Heart left ventricle (tissue), 16 donors: ENCODE results near the gene PELO. TPM values are rescaled to one million over a fixed set of nuclear protein-coding genes. Genes with fewer than 3 reads are reported as not detected.

Experiments
- ATAC-seq, 4 donors: fragments of 200-7000 bp; cut with Tn5 transposase; one replicate each; pipeline ENCODE4 v1.9.1; 2020 to 2022; ENCODE audit warnings: moderate library complexity in 4 of 4, mild to moderate bottlenecking in 3 of 4, moderate number of reproducible peaks in 1 of 4
- DNase-seq, 5 donors: peaks; one replicate each; pipeline ENCODE4 v3.0.0-alpha.2; 2020
- H3K27ac ChIP-seq, 12 donors: fragments of 200-600 bp; sonication (generic) in 4 of 12; one replicate each; pipeline versions ENCODE4 v1.5.0 to v1.8.0; 2016 to 2022; ENCODE audit warnings: mild to moderate bottlenecking in 2 of 12
- H3K27me3 ChIP-seq, 9 donors: fragments of 200-600 bp; sonication (generic) in 2 of 9; one replicate each; pipeline versions ENCODE4 v1.5.1 to v1.8.0; 2016 to 2022; ENCODE audit warnings: mild to moderate bottlenecking in 3 of 9
- H3K36me3 ChIP-seq, 9 donors: fragments of 200-600 bp; sonication (generic) in 2 of 9; one replicate each; pipeline versions ENCODE4 v1.5.0 to v1.8.0; 2018 to 2022; ENCODE audit warnings: mild to moderate bottlenecking in 2 of 9
- H3K4me1 ChIP-seq, 12 donors: fragments of 200-600 bp; sonication (generic) in 4 of 12; one replicate each; pipeline versions ENCODE4 v1.5.0 to v1.8.0; 2016 to 2022; ENCODE audit warnings: mild to moderate bottlenecking in 3 of 12
- H3K4me3 ChIP-seq, 12 donors: fragments of 200-600 bp; sonication (generic) in 4 of 12; one replicate each; pipeline versions ENCODE4 v1.5.0 to v1.8.0; 2017 to 2022; ENCODE audit warnings: mild to moderate bottlenecking in 9 of 12, moderate library complexity in 4 of 12
- H3K9me3 ChIP-seq, 12 donors: fragments of 200-600 bp; sonication (generic) in 4 of 12; one replicate each; pipeline versions ENCODE4 v1.5.0 to v1.8.0; 2016 to 2022; ENCODE audit warnings: mild to moderate bottlenecking in 1 of 12
- POLR2A ChIP-seq, 2 donors: fragments of 450-650 bp; IDR thresholded peaks; one replicate each; pipeline ENCODE4 v1.6.1; 2017; ENCODE audit warnings: antibody characterized with exemption in 2 of 2, mild to moderate bottlenecking in 2 of 2, moderate library complexity in 2 of 2
- WGBS, 4 donors: extraction: QIAGEN DNeasy Blood & Tissue Kit in 2 of 4; methylation state at CpG; one replicate each; pipeline versions ENCODE4 v1.1.5 to v1.1.7; 2013 to 2018; 5-methylcytosine and 5-hydroxymethylcytosine counted together
- intact Hi-C, 10 donors: fragments of 100-400 bp; cut with DNase I; formaldehyde crosslinking; loops; one replicate each; pipeline versions ENCODE4 v1.11.1 to v1.14.2; 2022
- polyA plus RNA-seq, 2 donors: library from polyadenylated mRNA; stranded (reverse); fragments of 200-250 nt; gene quantifications; one replicate each; pipeline ENCODE4 v1.2.3, GENCODE V29; 2013
- total RNA-seq, 9 donors: library from RNA; depleted of rRNA in 2 of 9; stranded (reverse); fragments of >200 nt in 2 of 9; fragmentation: NEBNext Ultra II Directional in 3 of 9; extraction: Animal tissue kit (Norgen Biotek cat#: 25700) in 3 of 9; gene quantifications; one replicate each; pipeline versions ENCODE4 v1.1.0 to v1.2.4, GENCODE V29; 2016 to 2023
- TF ChIP-seq, protein P1 (sequence below), 12 donors: fragments of 200-600 bp; sonication (generic) in 4 of 12; IDR thresholded peaks; one replicate each; pipeline versions ENCODE4 v1.5.0 to v1.8.0; 2018 to 2022; ENCODE audit warnings: antibody characterized with exemption in 12 of 12, mild to moderate bottlenecking in 5 of 12
- donor health status: ischemic (EF 13 %, LVEDD 7.1; RV severe dilation, severe dysfunction).
- donor health status: healthy with polysubstance abuse.
- donor health status: DM: no; HTN: yes; CAD: no.
- donor health status: DM: no; HTN: no; CAD: no.
- donor health status: ischemic (EF 25% LVEDD 6.9; RV normal size, moderate dysfunction).
- donor health status: ischemic (EF 25% LVEDD 5.7; RV mildly dilated, moderate dysfunction).
- donor health status: healthy.
- donor health status: DM: yes; HTN: yes; CAD: no.
- donor health status: ischemic (EF 35%, LVEDD 5.7; RV mildly dilated, moderate dysfunction).
- donor health status: nonischemic (EF 11% LVEDD 7.7; RV severe dilation, severe dysfunction).
- donor health status: DM: yes; HTN: yes; CAD: no.
- donor health status: PGD.
- donor health status: ischemic (EF 29% LVEDD 5.4; RV normal size, mild dysfunction).
- donor health status: nonischemic (EF 23%, LVEDD 6.1; RV moderate dilation, normal function).

PELO gene
- total and polyA plus RNA-seq, 11 donors, result 4.3 to 28.4 (median 16.8) TPM

DNA sequence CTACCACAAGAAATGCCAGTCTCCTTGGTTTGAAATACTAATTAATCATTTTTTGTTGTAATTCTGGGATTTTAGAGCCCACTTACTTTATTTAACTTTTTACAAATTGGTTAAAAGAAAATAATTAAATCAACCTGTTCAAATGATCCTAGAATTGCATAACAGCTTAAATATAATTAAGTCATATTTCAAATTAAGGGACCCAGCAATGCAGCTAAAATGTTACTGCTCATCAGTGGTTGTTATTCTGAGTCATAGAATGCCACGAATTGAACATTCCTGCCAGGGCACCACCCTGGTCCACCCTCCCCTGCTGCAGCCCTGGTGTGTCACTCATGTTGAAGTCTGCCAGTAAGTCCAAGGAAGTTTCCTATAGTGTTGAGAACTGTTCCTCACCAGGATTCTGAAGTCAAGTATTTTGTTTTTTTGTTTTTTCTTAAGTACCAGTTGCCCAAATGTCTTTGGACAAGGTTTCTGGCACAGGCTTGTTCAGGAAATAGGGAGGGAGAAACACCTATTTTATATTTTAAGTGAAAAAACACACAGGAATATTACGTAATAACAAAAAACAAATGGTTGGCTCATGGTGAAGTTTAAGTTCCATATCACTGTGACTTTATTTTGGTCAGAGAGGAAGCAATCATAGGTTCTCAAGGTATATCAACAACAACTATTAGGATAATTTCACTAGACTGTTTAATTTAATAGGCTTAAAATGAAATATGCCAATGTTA lies 4.3 kb upstream of the PELO start:
- H3K4me3 ChIP-seq, result no peak overlapping the region
- intact Hi-C loops, result loop anchor here in 2 of 10 donors (10.0 kb wide), 3 partner anchors 61 to 311 kb away; no protein-coding TSS in a partner anchor
- H3K27ac ChIP-seq, result peak overlapping the region in 11 of 12 donors; percentile 9 to 73 (median 44)

DNA sequence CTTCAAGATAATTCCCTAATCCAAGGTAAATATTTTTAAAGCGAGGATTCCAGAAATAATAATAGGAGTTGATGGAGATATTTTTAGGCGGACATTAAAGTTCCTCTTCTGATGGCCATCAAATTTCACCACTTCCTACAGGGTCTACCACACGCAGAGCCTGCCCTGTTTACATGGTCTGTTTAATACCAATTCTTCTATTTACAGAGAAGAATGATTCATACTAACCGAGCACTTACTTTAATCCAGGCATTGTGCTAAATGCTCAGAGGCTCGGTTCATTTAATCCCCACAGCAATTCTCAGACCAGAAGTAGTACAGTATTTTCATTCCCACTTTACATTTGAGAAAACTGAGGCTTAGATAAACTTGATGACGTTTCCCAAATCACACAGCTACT lies 3.0 kb upstream of the PELO start:
- ATAC-seq (no peak), DNase-seq (no peak)
- Histone ChIP-seq H3K36me3 (no peaks in the 10 kb centered on the region), H3K9me3 (no peaks in the 10 kb centered on the region), H3K27ac (peak overlapping the region in 6 of 12 donors; percentile 9 to 73 (median 32)), H3K27me3 (no peaks in the 10 kb centered on the region), H3K4me3 (no peak overlapping the region), H3K4me1 (peaks cover 0 to 37% (median 12%) of the 10 kb centered on the region in 12 donors)
- 67 to 86% (median 70%) methylated on average over 6 of the region's 6 CpGs for WGBS, 4 donors
- intact Hi-C loops, result loop anchor here (5.0 to 10.0 kb wide), 5 partner anchors 60 to 310 kb away; no protein-coding TSS in a partner anchor
- TF ChIP-seq, protein P1, sequence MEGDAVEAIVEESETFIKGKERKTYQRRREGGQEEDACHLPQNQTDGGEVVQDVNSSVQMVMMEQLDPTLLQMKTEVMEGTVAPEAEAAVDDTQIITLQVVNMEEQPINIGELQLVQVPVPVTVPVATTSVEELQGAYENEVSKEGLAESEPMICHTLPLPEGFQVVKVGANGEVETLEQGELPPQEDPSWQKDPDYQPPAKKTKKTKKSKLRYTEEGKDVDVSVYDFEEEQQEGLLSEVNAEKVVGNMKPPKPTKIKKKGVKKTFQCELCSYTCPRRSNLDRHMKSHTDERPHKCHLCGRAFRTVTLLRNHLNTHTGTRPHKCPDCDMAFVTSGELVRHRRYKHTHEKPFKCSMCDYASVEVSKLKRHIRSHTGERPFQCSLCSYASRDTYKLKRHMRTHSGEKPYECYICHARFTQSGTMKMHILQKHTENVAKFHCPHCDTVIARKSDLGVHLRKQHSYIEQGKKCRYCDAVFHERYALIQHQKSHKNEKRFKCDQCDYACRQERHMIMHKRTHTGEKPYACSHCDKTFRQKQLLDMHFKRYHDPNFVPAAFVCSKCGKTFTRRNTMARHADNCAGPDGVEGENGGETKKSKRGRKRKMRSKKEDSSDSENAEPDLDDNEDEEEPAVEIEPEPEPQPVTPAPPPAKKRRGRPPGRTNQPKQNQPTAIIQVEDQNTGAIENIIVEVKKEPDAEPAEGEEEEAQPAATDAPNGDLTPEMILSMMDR (IDR thresholded peaks at IDR 0.05), result no peak
- TF ChIP-seq POLR2A (IDR thresholded peaks at IDR 0.05), result no peak

More for the DNA sequence above, 4.3 kb upstream of the PELO start:
- no peaks in the 10 kb centered on the region for H3K27me3 ChIP-seq
- peak in 2 of 5 donors; percentile 16 to 67 for DNase-seq
- WGBS, 4 donors, result 47 to 63% (median 57%) methylated on average over 2 of the region's 2 CpGs
- peaks cover 0 to 29% (median 12%) of the 10 kb centered on the region in 12 donors for H3K4me1 ChIP-seq
- H3K9me3 ChIP-seq, result no peaks in the 10 kb centered on the region
- ATAC-seq, result peak in 3 of 4 donors; percentile 32 to 48 (median 40)
- TF ChIP-seq, protein P1 (IDR thresholded peaks at IDR 0.05), result no peak
- no peak for TF ChIP-seq POLR2A (IDR thresholded peaks at IDR 0.05)
- no peaks in the 10 kb centered on the region for H3K36me3 ChIP-seq

DNA sequence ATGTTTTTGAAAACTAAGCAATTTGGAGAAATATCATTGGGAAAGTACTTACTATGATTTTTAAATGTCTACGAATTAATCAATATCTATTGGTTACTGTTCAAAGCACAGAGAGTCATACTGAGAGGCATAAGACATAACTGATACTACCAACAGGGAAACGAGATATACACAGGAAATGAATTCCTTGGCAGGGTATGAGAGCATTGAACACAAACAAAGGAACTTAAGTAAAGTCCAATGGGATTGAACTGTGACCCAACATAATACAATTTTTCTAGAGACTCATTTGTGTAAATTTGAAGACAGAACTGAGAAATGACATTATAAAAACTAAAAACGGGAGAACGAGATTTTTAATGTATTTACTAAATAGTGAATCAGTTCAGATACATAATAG lies 1.3 kb upstream of the PELO start:
- WGBS, 4 donors, result 43 to 56% (median 49%) methylated on average over 4 of the region's 4 CpGs
- peak overlapping the region; percentile 3 to 96 (median 89) for H3K27ac ChIP-seq
- H3K4me1 ChIP-seq, result peaks cover 0 to 42% (median 13%) of the 10 kb centered on the region in 12 donors

More for the DNA sequence above, 1.3 kb upstream of the PELO start:
- DNase-seq (no peak), ATAC-seq (no peak)
- H3K27me3 ChIP-seq, result no peaks in the 10 kb centered on the region
- H3K9me3 ChIP-seq, result no peaks in the 10 kb centered on the region
- H3K4me3 ChIP-seq, result peak overlapping the region in 4 of 12 donors; percentile 70 to 78 (median 72)
- TF ChIP-seq, protein P1 (IDR thresholded peaks at IDR 0.05), result no peak
- no peak for TF ChIP-seq POLR2A (IDR thresholded peaks at IDR 0.05)
- intact Hi-C loops, result loop anchor here (5.0 to 10.0 kb wide), 5 partner anchors 58 to 308 kb away; no protein-coding TSS in a partner anchor
- no peaks in the 10 kb centered on the region for H3K36me3 ChIP-seq
